ENCODE data around the gene COL23A1.

DNA sequence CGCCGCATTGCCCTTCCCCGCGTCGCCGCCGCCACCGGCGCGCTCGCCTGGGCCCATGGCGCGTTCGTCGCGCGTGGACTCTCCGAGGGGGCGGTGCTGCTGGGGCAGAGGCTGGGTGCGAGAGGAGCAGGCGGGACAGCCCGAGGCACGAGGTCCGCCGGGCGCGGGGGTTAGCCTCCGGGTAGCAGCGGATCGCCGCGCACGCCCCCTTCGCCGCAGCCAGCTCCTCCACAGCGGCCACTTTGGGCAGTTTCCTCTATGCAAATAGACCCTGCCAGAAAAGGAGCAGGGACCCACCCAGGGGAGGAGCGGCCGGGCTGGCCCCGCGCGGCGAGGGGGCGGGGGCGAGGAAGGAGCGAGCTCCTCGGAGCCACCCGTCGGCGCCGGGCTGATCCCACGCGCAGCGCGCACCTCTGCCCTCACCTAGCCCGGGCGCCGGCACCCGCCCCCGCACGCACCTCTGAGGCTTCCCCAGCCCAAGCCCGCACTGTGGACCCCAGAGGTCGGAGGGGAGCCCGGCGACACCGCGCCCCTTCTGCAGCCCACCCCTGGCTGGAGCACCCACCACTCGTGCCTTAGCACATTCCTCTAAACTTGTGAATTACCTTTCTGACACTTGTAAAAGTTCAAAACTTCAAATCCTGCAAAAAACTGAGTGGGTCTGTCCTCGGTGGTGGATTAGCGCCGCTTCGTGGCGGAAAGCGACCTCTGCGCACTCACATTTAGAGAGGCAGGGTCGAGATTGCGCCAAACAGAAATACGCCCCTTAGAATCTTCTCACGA lies at the start of gene COL23A1:
- TF ChIP-seq, protein P1, sequence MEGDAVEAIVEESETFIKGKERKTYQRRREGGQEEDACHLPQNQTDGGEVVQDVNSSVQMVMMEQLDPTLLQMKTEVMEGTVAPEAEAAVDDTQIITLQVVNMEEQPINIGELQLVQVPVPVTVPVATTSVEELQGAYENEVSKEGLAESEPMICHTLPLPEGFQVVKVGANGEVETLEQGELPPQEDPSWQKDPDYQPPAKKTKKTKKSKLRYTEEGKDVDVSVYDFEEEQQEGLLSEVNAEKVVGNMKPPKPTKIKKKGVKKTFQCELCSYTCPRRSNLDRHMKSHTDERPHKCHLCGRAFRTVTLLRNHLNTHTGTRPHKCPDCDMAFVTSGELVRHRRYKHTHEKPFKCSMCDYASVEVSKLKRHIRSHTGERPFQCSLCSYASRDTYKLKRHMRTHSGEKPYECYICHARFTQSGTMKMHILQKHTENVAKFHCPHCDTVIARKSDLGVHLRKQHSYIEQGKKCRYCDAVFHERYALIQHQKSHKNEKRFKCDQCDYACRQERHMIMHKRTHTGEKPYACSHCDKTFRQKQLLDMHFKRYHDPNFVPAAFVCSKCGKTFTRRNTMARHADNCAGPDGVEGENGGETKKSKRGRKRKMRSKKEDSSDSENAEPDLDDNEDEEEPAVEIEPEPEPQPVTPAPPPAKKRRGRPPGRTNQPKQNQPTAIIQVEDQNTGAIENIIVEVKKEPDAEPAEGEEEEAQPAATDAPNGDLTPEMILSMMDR (IDR thresholded peaks at IDR 0.05; ENCODE audit: low read depth, low read length), result no peak
- no peak for TF ChIP-seq EZH2phosphoT487 (IDR thresholded peaks at IDR 0.05; ENCODE audit: low read depth)

Data from OCI-LY3 (cell line).